Stomach (tissue), 9 donors: Measurements from ENCODE around the gene CTSA. TPM values are rescaled to one million over a fixed set of nuclear protein-coding genes. Genes with fewer than 3 reads are reported as not detected.

ENCODE experiments used
- DNase-seq, 2 donors: peaks; one replicate each; pipeline versions ENCODE4 v3.0.0 to v3.0.0-alpha.2; 2013 to 2019
- H3K27ac ChIP-seq, 5 donors: fragments of 200-600 bp in 4 of 5; sonication (generic) in 4 of 5; one replicate each; pipeline ENCODE4 v1.5.1; 2013 to 2019; ENCODE audit warnings: mild to moderate bottlenecking in 1 of 5, moderate library complexity in 1 of 5
- H3K27me3 ChIP-seq, 3 donors: fragments of 200-600 bp; sonication (generic); one replicate each; pipeline ENCODE4 v1.5.1; 2017 to 2019; ENCODE audit warnings: mixed run types in 1 of 3
- H3K36me3 ChIP-seq, 4 donors: fragments of 200-600 bp; sonication (generic); 1 replicate in 3 of 4; 2 replicates in 1 of 4; pipeline ENCODE4 v1.5.1; 2016 to 2019
- H3K4me1 ChIP-seq, 4 donors: fragments of 200-600 bp; sonication (generic); one replicate each; pipeline ENCODE4 v1.5.1; 2016 to 2019
- H3K4me3 ChIP-seq, 4 donors: fragments of 200-600 bp; sonication (generic) in 3 of 4; one replicate each; pipeline ENCODE4 v1.5.1; 2016 to 2019; ENCODE audit warnings: mild to moderate bottlenecking in 1 of 4
- H3K9me3 ChIP-seq, 4 donors: fragments of 200-600 bp; sonication (generic); one replicate each; pipeline ENCODE4 v1.5.1; 2016 to 2019
- EP300 ChIP-seq: sonication (generic); formaldehyde crosslinking; IDR thresholded peaks from one replicate; pipeline ENCODE4 v1.6.1; 2017; ENCODE audit warnings: antibody characterized with exemption
- POLR2A ChIP-seq, 4 donors: fragments of 450-650 bp; IDR thresholded peaks; one replicate each; pipeline ENCODE4 v1.6.1; 2016; ENCODE audit warnings: antibody characterized with exemption in 4 of 4, control low read depth in 2 of 4, mild to moderate bottlenecking in 1 of 4, moderate library complexity in 1 of 4
- POLR2AphosphoS5 ChIP-seq, 3 donors: sonication (generic); formaldehyde crosslinking; IDR thresholded peaks; one replicate each; pipeline ENCODE4 v1.6.1; 2016; ENCODE audit warnings: antibody characterized with exemption in 3 of 3
- WGBS, 5 donors: extraction: QIAGEN DNeasy Blood & Tissue Kit in 3 of 5; methylation state at CpG; one replicate each; pipeline versions ENCODE4 v1.1.5 to v1.1.7; 2013 to 2018; 5-methylcytosine and 5-hydroxymethylcytosine counted together
- intact Hi-C: fragments of 100-400 bp; cut with DNase I; formaldehyde crosslinking; loops from one replicate; pipeline ENCODE4 v1.15.1; 2023; ENCODE audit warnings: low total_unique reads
- polyA plus RNA-seq, 3 donors: library from polyadenylated mRNA; stranded (reverse); fragments of 200-250 nt; gene quantifications; one replicate each; pipeline ENCODE4 v1.2.3, GENCODE V29; 2013
- total RNA-seq, 5 donors: library from RNA; depleted of rRNA; stranded (reverse); fragments of >200 nt; gene quantifications; one replicate each; pipeline versions ENCODE4 v1.1.0 to v1.2.3, GENCODE V29; 2014 to 2016
- TF ChIP-seq, protein P1 (sequence below), 7 experiments: fragments of 450-650 bp in 4 of 7; fragments of 200-600 bp in 3 of 7; sonication (generic) in 3 of 7; IDR thresholded peaks; one replicate each; pipeline ENCODE4 v1.5.1; 2016 to 2019; ENCODE audit warnings: antibody characterized with exemption in 7 of 7, control low read depth in 2 of 7, mild to moderate bottlenecking in 1 of 7
- donor health status: healthy with polysubstance abuse.
- donor health status: Bipolar disorder and iron deficiency.
- donor health status: healthy.

Gene CTSA
- total and polyA plus RNA-seq, 8 donors: 29.9 to 292 (median 68.7) TPM

DNA sequence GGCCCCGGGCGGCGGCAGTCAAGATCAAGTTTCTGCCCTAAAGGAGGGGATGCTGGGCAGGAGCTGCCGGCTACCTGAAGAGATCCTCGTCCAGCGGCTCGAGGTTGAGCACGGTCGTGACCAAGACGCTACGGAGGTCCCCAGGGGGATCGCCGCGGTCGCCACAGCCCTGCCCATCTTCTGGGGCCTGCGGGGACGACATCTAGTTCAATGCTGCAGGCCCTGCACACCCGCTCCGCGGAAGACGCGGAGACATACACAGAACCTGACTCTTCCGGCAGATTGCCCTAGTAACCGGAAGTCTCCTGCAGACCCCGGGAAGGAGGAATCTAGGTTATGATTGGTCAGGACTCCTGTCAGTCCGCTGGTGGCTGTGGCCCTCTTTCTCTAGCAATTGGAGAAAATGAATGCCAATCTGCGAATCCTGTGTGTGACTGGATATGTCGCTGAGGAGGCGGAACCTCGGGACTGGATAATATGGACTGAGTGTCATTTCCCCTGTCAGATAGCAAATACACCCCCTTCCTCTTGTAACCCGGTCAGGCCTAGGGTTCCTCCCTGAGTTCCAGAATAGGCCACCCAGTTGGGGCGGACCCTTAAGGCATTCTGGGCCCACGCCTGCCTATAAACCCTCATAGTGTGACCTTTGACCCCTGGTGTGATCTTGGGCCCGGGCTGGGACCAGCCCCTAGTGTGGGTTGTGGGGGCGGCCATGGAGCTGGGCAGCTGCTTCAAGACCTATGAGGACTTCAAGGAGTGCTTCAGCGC, 33.8 kb upstream of the CTSA start, which contains the start of the genes ACOT8 and ZSWIM3:
Gene ACOT8, minus strand, starts transcription at position 279 of the 768 bp plus-strand sequence. Its CDS starts 77 bp downstream, at position 202.
Gene ZSWIM3, plus strand, starts transcription at position 501 of the 768 bp plus-strand sequence. Its CDS starts 212 bp downstream, at position 713.
- peak; percentile 96 to 100 for DNase-seq
- peak within 1 kb of the TSS; percentile 75 to 97 (median 89) for H3K4me3 ChIP-seq
- H3K27me3 ChIP-seq: no peaks in the 10 kb centered on the region
- peaks cover 30 to 74% (median 59%) of the 10 kb centered on the region in 4 donors for H3K4me1 ChIP-seq
- H3K9me3 ChIP-seq: no peaks in the 10 kb centered on the region
- H3K36me3 ChIP-seq: peaks cover 3 to 27% (median 18%) of the 10 kb centered on the region in 4 donors
- WGBS, 5 donors: 0 to 2% (median 0%) methylated on average over 16 to 36 of the region's 36 CpGs
- intact Hi-C loops: no loop called here
- peak within 1 kb of the TSS; percentile 81 to 93 (median 84) for H3K27ac ChIP-seq
- peak; percentile 50 to 89 (median 79) for TF ChIP-seq POLR2AphosphoS5 (IDR thresholded peaks at IDR 0.05)
- TF ChIP-seq EP300: no peak
- TF ChIP-seq, protein P1, sequence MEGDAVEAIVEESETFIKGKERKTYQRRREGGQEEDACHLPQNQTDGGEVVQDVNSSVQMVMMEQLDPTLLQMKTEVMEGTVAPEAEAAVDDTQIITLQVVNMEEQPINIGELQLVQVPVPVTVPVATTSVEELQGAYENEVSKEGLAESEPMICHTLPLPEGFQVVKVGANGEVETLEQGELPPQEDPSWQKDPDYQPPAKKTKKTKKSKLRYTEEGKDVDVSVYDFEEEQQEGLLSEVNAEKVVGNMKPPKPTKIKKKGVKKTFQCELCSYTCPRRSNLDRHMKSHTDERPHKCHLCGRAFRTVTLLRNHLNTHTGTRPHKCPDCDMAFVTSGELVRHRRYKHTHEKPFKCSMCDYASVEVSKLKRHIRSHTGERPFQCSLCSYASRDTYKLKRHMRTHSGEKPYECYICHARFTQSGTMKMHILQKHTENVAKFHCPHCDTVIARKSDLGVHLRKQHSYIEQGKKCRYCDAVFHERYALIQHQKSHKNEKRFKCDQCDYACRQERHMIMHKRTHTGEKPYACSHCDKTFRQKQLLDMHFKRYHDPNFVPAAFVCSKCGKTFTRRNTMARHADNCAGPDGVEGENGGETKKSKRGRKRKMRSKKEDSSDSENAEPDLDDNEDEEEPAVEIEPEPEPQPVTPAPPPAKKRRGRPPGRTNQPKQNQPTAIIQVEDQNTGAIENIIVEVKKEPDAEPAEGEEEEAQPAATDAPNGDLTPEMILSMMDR (IDR thresholded peaks at IDR 0.05): no peak
- no peak for TF ChIP-seq POLR2A (IDR thresholded peaks at IDR 0.05)

DNA sequence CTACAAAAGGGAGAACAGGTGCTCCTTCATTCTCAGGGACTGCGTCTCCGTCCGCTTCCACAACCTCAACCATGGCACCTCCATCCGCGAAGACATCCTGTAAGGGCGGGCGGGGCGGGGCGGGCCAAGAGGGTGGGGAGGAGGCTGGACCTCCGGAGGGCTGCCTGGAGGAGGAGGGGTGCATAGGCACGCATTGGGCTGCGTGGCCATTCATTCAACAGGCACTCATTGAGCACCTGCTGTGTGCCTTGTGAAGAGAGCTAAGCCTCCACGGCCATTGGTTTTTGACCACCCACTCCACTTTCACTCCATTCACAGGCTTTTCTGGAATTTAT, 33.3 kb upstream of the CTSA start:
- TF ChIP-seq, protein P1 (IDR thresholded peaks at IDR 0.05): no peak
- TF ChIP-seq POLR2A (IDR thresholded peaks at IDR 0.05): no peak
- no peak for TF ChIP-seq EP300
- Histone ChIP-seq H3K27ac (peak overlapping the region; percentile 81 to 93 (median 84)), H3K4me1 (peaks cover 30 to 69% (median 56%) of the 10 kb centered on the region in 4 donors), H3K9me3 (no peaks in the 10 kb centered on the region), H3K4me3 (peak overlapping the region; percentile 75 to 97 (median 89)), H3K36me3 (peaks cover 0 to 21% (median 13%) of the 10 kb centered on the region in 4 donors), H3K27me3 (no peaks in the 10 kb centered on the region)
- intact Hi-C loops: no loop called here
- 9 to 21% (median 12%) methylated on average over 3 to 13 of the region's 13 CpGs for WGBS, 5 donors
- no peak for DNase-seq

DNA sequence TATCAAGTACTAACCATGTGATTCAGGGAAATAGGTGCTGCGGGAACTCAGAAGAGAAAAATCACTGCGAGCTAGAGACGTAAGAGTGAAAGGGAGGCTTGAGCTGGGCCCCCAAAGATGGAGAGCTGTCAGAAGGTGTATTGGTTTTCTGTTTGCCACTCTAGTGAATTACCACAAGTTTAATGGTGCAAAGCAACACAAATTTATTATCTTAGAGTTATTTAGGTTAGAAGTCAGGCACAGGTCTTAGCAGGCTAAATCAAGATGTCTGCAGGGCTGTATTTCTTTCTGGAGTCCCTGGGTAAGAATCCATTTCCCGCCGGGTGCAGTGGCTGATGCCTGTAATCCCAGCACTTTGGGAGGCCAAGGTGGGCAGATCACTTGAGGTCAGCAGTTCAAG, 31.2 kb upstream of the CTSA start:
- no peak overlapping the region for H3K4me3 ChIP-seq
- intact Hi-C loops: no loop called here
- no peak for TF ChIP-seq POLR2A (IDR thresholded peaks at IDR 0.05)
- peaks cover 0 to 2% (median under 1%) of the 10 kb centered on the region in 4 donors for H3K36me3 ChIP-seq
- peaks cover 25 to 48% (median 38%) of the 10 kb centered on the region in 4 donors for H3K4me1 ChIP-seq
- 87 to 94% (median 93%) methylated on average over 3 to 5 of the region's 5 CpGs for WGBS, 5 donors
- H3K9me3 ChIP-seq: no peaks in the 10 kb centered on the region
- DNase-seq: no peak
- H3K27ac ChIP-seq: no peak overlapping the region
- no peaks in the 10 kb centered on the region for H3K27me3 ChIP-seq

DNA sequence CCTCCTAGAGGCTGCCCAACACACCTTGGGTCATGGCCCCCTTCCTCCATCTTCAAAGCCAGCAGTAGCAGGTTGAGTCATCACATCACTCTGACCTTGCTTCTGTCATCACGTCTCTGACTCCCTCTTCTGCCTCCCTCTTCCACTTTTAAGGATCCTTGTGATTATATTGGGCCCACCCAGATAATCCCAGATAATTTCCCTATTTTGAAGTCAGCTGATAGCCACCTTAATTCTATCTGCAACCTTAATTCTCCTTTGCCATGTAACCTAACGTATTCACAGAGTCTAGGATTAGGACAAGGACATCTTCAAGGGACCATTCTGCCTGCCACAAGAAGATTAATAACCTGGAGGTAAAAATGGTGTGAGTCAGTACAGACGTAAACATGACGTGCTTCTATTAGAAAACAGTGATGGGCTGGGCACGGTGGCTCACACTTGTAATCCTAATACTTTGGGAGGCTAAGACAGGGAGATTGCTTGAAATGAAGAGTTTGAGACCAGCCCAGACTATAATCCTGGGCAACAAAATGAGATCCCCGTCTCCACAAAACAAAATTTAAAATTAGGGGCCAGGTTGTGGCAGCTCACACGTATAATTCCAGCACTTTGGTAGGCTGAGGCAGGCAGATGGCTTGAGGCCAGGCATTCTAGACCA, 30.4 kb upstream of the CTSA start:
- Histone ChIP-seq H3K36me3 (no peaks in the 10 kb centered on the region), H3K27me3 (no peaks in the 10 kb centered on the region), H3K27ac (peak overlapping the region in 2 of 5 donors; percentile 30 to 38), H3K4me3 (no peak overlapping the region), H3K4me1 (peaks cover 17 to 40% (median 30%) of the 10 kb centered on the region in 4 donors), H3K9me3 (no peaks in the 10 kb centered on the region)
- intact Hi-C loops: no loop called here
- no peak for DNase-seq
- TF ChIP-seq POLR2A (IDR thresholded peaks at IDR 0.05) (no peak), POLR2AphosphoS5 (IDR thresholded peaks at IDR 0.05) (no peak), EP300 (no peak)
- TF ChIP-seq, protein P1 (IDR thresholded peaks at IDR 0.05): no peak
- 52 to 70% (median 64%) methylated on average over 7 of the region's 7 CpGs for WGBS, 5 donors
